Measurements from ENCODE around the gene PNMA6E.

PNMA6E gene

DNA sequence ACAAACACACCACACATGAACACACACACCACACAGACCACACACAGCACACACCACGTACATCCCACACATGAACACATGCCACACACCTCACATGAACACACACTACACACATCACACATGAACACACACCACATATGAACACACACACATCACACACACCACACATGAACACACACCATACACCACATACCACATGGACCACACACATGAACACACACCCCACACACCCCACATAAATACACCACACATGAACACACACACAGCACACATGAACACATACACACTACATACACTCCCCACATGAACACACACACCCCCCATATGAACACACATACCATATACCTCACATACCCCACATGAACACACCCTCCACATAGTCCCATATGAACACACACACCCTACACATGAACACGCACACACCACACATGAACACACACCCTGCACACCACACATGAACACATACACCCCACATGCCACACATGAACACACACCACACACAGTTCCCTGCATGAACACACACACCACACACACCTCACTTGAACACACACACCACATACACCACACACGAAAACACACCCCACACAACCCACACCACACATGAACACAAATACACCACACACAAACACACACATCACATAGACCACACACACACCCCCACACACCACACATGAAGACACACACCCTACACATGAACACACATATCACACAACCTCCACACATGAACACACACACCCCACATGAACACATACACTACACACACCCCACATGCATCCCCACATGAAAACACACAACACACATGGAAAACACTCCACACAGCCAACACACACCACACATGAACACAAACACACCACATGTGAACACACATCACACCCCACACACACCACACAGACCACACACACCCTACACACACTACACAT, 18.3 kb downstream of the PNMA6E start:
- DNase-seq, result no peak

- DNase-seq, result peak; percentile 33 to 80
Observed at GRCh38 chrX:153381684-153382532, 19.2 kb downstream of the PNMA6E start.

DNA sequence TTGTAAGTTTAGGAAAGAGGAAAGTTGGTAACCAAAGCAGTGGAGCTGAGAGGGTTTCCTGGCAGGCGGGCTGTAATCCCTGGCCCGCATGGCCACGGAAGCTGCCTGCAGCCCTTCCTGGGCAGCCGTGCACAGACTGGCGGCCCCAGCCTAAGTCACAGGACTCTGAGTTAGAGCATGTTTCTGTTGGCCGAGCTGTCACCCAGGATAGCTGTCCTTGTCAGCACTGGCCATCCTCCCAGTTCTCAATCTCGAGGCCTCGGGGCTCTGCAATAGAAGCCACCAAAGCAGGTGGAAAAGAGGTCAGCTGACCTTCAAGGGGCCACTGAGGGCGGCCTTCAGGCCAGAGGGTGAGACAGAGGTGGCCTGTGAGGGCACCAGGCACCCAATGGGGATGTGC, 20.5 kb downstream of the PNMA6E start:
- no peak for DNase-seq

GRCh38 chrX:153379971-153380581, 21.1 kb downstream of the PNMA6E start:
- DNase-seq, result no peak

- DNase-seq, result no peak
Observed at GRCh38 chrX:153379508-153379907, 21.6 kb downstream of the PNMA6E start.

DNA sequence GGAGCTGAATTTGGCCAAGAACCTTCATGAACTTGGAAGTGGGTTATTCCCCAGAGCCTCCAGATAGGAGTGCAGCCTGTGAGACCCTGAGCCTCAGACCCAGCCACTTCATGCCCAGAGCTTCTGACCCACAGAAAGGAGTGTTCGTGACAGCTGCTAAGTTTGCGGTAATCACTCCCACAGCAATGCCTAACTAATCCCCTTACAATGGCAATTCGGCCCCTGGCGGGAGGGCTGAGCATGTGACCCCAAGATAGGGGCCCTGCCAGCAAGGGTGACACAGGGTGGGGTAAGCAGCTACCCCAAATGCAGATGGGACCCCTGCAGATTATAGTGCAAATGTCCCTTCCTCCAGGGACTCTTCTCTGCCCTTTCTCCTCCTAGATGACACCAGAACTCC, 22.5 kb downstream of the PNMA6E start:
- DNase-seq, result peak in 1 of 2 experiments; percentile 39

DNA sequence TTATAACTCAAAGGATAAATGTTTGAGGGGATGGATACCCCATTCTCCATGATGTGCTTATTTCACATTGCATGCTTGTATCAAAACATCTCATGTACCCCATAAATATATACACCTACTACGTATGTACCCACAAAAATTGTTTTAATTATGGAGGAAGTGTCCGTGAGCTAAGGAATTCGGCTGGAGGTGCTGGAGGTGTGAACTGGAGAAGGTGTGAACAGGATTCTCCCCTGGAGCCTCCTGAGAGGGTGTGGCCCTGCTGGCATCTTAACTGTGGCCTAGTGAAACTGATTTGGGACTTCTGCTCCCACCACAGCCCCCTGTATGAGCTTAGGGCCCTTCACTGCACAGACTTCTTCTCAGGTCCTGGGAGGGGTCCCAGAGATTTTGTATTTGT, 23.4 kb downstream of the PNMA6E start:
- no peak for DNase-seq

DNA sequence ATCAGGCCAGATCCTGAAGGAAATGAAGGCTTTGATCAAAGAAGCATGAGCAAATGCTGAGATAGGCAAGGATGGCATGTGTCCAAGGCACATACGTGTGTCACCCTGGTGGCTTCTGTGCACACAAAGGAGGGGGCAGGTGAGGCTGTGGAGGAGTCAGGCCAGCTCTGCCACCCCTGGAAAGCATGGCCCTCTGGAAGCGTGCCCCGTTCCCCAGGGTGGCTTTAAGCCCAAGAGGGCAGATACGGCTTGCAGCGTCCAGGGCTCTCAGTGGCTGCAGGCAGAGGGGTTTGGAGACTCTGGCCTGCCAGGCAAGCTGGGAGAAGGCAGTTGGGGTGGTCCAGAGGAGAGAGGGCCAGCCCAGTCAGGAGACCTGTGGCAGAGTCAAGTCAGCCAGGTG, 25.6 kb downstream of the PNMA6E start:
- DNase-seq, result no peak

DNA sequence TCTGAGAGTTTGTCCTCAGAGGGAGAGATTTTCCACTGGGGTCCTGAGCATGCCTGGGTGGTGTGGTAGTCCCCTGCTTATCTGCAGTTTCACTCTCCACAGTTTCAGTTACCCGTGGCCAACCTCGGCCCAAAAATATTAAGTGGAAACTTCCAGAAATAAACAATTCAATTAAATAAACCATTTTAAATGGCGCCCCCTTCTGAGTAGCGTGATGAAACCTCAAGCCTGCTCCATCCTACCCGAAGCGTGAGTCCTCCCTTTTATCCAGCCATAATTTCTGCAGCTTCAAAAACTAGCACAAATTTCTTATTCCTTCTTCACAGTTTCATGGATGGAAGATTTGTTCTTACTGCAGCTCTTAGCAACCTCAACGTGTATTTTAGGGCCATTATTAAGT, 26.7 kb downstream of the PNMA6E start:
- DNase-seq, result no peak

DNA sequence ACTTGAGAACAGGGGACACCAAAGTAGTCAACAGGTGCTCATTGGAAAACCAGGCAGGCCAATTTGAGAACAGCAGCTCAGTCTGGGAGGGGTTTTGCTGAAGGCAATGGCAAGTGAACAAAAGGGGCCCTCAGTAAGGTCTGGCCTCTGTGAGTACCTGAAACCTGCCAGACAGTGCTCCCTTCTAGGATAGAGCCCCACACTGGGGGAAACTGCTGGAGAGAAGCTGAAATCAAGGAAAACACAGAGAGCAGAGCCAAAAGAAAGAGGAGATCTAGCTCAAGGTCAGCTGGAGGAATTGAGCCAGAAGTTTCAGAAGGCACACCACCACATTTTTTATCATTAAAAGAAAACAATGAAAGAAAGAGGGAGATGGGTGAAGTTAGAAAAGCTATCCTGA, 28.2 kb downstream of the PNMA6E start:
- no peak for DNase-seq

- no peak for DNase-seq
Observed at GRCh38 chrX:153371256-153371655, 29.9 kb downstream of the PNMA6E start.

GRCh38 chrX:153370293-153371055, 30.7 kb downstream of the PNMA6E start:
- no peak for DNase-seq

GRCh38 chrX:153366878-153367538, 34.1 kb downstream of the PNMA6E start:
- DNase-seq, result no peak

DNA sequence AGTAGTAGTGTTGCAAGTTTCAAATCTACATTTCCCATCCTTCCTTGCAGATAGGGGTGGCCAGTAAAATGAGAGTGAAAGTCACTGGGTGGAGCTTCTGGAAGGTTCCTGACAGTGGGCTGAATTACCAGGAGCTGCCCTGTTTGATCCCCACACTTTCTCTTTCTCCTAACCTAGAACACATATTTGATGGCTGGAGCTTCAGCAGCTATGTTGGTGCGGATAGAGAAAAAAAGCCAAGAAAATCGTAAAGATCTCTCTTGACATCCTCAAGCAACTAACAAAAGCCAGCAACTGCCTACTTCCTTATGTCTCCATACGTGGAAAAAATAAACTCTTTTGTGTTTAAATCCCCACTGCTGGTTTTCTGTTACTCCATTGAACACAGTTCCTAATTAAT, 35.0 kb downstream of the PNMA6E start:
- no peak for DNase-seq

GRCh38 chrX:153365670-153366069, 35.5 kb downstream of the PNMA6E start:
- DNase-seq, result no peak

DNA sequence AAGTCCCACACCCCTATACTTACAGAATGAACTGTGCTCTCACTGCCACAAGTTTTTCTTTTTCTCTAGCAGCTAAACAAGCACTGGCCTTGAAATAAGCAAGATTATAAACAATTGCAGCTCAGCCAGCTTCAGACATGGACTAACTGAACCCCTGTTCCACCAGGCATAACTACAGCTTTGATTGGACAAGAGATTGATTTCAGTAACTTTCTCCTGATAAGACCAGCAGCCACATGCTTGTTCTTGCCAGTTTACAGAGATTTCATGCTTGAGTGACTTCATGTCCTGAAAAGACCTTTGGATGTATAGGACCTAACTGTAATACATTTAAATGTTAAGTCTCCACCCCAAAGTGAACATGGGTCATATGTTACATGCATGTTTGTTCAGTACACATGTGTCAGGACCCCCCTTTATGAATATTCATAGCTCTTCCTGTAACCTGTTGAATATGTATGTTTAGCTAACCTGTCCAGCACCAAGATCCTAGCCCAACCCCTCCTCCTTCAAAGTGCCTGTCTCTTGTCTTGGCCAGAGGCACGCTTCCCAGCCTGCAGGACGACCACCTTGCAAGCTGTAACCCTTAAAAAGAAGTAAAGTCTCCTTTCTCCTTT, 39.3 kb downstream of the PNMA6E start:
- peak in 1 of 2 experiments; percentile 15 for DNase-seq

DNA sequence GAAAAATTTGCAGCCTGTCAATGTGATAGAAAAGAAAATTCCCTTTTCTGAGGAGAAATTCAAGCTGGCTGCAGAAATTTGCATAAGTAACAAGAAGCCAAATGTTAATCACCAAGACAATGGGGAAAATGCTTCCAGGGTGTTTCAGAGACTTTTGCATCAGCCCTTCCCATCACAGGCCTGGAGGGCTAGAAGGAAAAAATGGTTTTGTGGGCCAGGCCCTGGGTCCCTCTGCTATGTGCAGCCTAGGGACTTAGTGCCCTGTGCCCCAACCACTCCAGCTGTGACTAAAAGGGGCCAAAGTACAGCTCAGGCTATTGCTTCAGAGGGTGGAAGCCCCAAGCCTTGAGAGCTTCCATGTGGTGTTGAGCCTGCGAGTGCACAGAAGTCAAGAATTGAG, 43.3 kb downstream of the PNMA6E start:
- DNase-seq, result no peak

DNA sequence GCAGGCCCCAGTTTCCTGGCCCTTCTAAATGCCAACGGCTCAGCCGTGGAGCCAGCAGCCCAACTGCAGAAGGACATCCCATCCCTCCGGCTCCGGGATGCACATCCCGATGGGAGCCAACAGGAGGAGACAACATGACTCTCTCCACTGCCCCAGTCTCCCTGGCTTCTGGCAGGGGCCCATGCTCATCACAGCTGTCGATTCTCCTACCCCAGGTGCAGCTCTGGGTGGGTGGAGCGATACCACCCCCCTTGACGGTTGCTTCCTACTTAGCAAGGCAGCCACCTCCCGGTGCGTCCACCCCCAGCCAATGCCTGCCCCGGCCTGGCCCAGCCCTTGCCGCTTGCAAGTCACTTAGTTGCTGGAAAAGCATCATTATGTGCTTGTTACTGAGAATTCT, 47.7 kb downstream of the PNMA6E start:
- peak in 1 of 2 experiments; percentile 45 for DNase-seq

DNA sequence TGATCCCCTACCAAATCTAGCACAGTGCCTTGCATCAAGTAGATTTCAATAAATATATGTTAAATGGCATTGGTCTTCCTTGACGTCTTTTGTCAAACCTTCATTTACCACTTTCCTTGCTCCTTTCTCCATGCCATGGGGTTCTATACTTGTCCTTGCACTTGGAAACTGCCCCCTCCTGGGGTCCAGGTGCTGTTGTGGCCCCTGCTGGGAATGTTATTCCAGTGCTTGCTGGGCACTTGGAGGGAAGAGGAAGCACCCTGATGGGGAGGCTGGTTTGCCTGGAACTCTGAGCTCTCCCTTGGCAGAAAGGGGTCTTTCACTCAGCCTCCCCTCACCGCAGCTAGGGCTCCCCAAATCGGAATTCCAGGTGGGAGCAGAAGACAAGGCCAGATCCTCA, 48.3 kb downstream of the PNMA6E start:
- DNase-seq, result no peak

DNA sequence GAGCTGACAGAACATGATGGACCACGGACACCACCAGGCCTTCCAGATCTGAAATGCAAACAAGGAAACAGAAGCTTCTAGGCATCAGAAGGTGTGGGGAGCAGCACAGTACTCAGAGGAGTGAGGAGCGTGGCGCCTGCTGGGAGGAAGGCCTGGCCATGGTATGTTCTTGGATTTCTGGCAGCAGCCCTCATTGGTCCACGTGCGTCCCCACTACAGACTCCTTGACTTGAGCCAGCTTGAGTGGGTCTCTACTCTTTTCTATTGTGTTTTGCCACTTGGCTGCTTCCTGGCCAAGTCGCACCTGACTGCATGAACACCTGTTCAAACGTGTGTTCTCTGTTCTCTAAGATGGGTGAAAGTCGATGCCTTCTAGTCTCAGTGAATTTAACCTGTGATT, 49.2 kb downstream of the PNMA6E start:
- no peak for DNase-seq

DNA sequence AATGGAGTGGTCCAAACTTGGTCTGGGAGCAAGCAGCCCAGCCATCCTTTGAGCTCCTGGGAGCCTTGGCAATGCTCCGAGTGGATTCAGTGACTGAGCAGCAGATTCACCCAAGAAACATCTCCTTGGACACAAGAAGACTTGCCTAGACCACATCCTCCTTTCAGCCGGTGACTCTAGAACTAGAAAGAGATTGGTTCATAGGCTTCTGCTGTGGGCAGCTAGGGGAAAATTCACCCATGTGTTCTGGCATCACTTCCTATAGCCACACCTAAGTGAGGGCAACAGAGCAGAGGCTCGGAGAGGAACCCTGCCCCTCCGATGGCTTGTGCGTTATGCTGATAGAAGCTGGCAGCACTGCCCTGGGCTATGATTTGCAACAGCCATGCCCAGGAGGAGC, 51.2 kb downstream of the PNMA6E start:
- DNase-seq, result no peak

GRCh38 chrX:153348421-153348820, 52.7 kb downstream of the PNMA6E start:
- no peak for DNase-seq

Measured in NCI-H524 (cell line).